Neutrophil (primary cell): ENCODE data around the gene TELO2.

Source experiments
- H3K27ac ChIP-seq: fragments of 200-600 bp; sonication (generic); 2 replicates; pipeline ENCODE4 v1.5.1; 2016; ENCODE audit warnings: mild to moderate bottlenecking, moderate library complexity
- H3K27me3 ChIP-seq: fragments of 200-600 bp; sonication (generic); 2 replicates; pipeline ENCODE4 v1.6.0; 2016; ENCODE audit warnings: mild to moderate bottlenecking
- H3K36me3 ChIP-seq: fragments of 200-600 bp; sonication (generic); 2 replicates; pipeline ENCODE4 v1.5.1; 2017
- H3K4me1 ChIP-seq, 2 experiments: fragments of 200-600 bp in 1 of 2; sonication (generic) in 1 of 2; 1 replicate in 1 of 2; 2 replicates in 1 of 2; pipeline versions ENCODE4 v1.5.1 to v1.6.1; 2013 to 2016; ENCODE audit warnings: low read depth in 1 of 2, low read length in 1 of 2, mild to moderate bottlenecking in 1 of 2, moderate library complexity in 1 of 2; ENCODE audit not compliant: control insufficient read depth in 1 of 2, insufficient read depth in 1 of 2
- H3K4me3 ChIP-seq, 2 experiments: fragments of 200-600 bp in 1 of 2; sonication (generic) in 1 of 2; 1 replicate in 1 of 2; 2 replicates in 1 of 2; pipeline ENCODE4 v1.5.1; 2013 to 2016; ENCODE audit warnings: low read depth in 1 of 2, low read length in 1 of 2, mild to moderate bottlenecking in 1 of 2, moderate library complexity in 1 of 2
- H3K9me3 ChIP-seq: fragments of 200-600 bp; sonication (generic); 2 replicates; pipeline ENCODE4 v1.5.1; 2016
- TF ChIP-seq, protein P1 (sequence below): fragments of 200-600 bp; sonication (generic); IDR thresholded peaks from 2 replicates; pipeline ENCODE4 v1.5.1; 2016; ENCODE audit warnings: antibody characterized with exemption

The TELO2 gene

DNA sequence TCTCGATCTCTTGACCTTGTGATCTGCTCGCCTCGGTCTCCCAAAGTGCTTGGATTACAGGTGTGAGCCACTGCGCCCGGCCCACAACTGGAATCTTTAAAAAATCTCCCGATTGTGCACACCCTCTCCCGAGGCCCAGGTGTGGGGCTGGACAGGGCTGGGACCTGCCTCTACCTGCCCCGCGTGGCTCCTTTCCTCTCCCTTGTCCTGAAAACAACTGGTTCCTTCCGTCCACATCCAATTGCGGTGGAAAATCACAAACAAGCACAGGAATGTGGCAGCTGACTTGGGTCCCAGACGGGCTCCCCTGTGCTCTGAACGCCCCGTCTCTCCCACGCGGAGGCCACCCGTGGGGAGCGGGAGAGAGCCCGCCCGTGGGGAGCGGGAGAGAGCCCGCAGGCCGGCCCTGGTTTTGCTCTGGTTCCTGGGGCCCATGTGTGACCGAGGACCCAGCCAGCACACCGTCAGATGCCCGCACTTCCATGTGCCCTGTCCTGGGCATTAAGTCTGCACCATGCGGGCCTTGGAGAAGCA, 37.3 kb downstream of the TELO2 start:
- no peaks in the 10 kb centered on the region for H3K4me1 ChIP-seq
- no peak overlapping the region for H3K27ac ChIP-seq
- TF ChIP-seq, protein P1, sequence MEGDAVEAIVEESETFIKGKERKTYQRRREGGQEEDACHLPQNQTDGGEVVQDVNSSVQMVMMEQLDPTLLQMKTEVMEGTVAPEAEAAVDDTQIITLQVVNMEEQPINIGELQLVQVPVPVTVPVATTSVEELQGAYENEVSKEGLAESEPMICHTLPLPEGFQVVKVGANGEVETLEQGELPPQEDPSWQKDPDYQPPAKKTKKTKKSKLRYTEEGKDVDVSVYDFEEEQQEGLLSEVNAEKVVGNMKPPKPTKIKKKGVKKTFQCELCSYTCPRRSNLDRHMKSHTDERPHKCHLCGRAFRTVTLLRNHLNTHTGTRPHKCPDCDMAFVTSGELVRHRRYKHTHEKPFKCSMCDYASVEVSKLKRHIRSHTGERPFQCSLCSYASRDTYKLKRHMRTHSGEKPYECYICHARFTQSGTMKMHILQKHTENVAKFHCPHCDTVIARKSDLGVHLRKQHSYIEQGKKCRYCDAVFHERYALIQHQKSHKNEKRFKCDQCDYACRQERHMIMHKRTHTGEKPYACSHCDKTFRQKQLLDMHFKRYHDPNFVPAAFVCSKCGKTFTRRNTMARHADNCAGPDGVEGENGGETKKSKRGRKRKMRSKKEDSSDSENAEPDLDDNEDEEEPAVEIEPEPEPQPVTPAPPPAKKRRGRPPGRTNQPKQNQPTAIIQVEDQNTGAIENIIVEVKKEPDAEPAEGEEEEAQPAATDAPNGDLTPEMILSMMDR = no peak
- no peak overlapping the region for H3K4me3 ChIP-seq
- no peaks in the 10 kb centered on the region for H3K9me3 ChIP-seq
- no peaks in the 10 kb centered on the region for H3K36me3 ChIP-seq
- peaks cover 54% of the 10 kb centered on the region for H3K27me3 ChIP-seq

DNA sequence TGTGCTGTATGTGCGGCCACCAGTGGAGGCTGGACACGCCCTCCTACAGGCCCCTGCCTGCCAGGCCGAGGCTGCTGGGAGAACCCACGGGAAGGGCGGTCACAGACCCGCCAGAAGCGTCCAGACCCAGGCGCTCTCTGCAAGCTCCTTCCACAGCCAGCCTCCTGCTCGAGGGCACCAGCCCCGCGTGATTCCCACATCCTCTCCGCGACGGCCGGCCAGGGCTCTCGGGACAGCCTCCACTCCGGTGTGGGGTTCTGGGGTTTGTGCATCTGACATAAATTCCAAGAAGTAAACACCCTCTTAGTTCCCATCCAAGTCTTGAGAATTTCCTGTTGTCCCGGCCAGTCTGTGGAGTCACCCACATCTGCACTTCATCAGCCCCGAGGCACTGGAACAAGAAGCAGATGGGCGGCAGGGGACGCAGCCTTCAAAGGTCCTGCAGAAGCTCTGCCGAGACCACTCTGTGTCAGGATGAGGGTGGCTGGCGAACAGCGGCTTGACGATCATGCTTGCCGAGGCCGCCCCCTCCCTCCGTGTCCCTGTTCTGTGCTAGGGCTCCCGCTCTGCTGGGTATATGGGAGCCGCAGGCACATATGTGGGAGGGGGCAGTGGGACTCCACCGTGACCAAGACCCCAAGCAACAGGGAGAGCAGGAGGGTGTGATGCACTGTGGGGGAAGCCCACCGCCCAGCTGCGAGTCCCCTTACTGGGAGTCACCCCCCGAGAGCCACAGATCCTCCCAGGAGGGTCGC, 37.9 kb downstream of the TELO2 start:
- TF ChIP-seq, protein P1 = no peak
- Histone ChIP-seq H3K4me3 (no peak overlapping the region), H3K27me3 (peaks cover 60% of the 10 kb centered on the region), H3K4me1 (no peaks in the 10 kb centered on the region), H3K36me3 (no peaks in the 10 kb centered on the region), H3K9me3 (no peaks in the 10 kb centered on the region), H3K27ac (no peak overlapping the region)

DNA sequence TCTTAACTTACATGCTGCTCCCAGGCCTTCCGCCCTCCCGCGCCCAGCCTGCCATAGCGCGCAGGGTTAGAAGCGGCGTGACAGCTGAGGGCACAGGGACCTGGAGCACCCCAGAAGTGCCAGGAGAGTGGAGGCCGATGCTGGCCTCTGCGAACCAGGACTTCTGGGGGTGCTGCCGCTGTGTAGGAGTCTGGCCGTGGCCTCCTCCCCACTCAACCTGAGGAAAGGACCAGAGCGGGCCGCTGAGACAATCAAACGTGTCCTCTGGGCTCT, 38.4 kb downstream of the TELO2 start:
- Histone ChIP-seq H3K9me3 (no peaks in the 10 kb centered on the region), H3K4me1 (no peaks in the 10 kb centered on the region), H3K27ac (no peak overlapping the region), H3K27me3 (peaks cover 65% of the 10 kb centered on the region), H3K4me3 (no peak overlapping the region), H3K36me3 (no peaks in the 10 kb centered on the region)
- TF ChIP-seq, protein P1 = no peak

DNA sequence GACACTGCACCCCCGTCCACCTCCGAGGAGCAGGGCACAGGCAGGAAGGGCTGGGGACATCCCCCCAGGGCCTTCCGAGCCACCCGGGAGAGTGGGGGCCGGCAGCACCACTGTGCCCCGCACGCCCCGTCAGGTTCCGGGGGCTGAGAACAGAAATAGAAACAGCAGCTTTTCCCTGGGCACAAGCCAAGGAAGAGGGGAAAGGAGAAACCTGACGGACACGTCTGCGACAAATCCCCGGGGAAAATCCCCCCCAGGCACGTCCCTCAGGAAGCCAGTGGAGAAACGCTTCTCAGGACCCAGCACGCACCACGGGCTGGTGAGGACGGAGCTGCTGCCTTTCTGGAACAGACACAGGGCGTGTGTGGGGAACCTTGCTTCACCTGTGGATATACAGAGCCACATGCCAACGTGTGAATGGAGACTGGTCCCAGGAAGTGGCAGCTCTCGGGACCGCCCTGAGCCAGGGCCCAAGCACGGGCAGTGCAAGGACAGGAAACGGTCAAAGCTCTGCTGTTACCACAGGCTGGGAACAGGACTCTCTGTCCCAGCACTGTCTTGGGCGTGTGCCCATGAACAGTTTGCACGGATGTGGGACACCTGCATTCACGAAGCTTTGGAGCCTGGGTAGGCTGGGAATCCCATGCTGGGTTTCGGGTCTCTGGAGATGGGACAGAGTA, 39.1 kb downstream of the TELO2 start:
- Histone ChIP-seq H3K27me3 (peaks cover 65% of the 10 kb centered on the region), H3K4me3 (no peak overlapping the region), H3K27ac (no peak overlapping the region), H3K4me1 (no peaks in the 10 kb centered on the region), H3K36me3 (no peaks in the 10 kb centered on the region), H3K9me3 (no peaks in the 10 kb centered on the region)
- TF ChIP-seq, protein P1 = no peak

DNA sequence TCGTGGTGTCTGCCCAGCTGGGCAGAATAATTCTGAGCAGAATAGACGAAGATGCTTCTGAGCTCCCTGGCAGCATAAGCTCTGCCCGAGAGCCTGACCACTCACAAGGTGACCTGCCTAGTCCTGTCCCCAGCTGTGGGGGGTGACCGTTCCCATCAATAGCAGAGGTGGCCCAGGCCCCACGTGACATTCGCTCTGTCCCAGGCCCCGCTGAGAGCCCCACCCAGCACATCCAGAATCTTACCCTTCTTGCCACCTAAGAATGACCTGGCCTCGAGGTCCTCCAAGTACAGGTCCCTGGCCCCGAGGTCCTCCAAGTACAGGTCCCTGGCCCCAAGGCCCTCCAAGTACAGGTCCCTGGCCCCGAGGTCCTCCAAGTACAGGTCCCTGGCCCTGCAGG, 39.6 kb downstream of the TELO2 start:
- Histone ChIP-seq H3K4me1 (no peaks in the 10 kb centered on the region), H3K9me3 (no peaks in the 10 kb centered on the region), H3K36me3 (no peaks in the 10 kb centered on the region), H3K27me3 (peaks cover 69% of the 10 kb centered on the region), H3K4me3 (no peak overlapping the region), H3K27ac (no peak overlapping the region)
- TF ChIP-seq, protein P1 = no peak
